ENCODE data around the gene CLEC7A.

CLEC7A gene

GRCh38 chr12:10101648-10102220, 28.3 kb downstream of the CLEC7A start:
- in situ Hi-C loops (cut with MboI; ENCODE audit: low pct_unique_long_range_greater_than_20kb, low sequenced_read_pairs) = no loop called here
- DNase-seq = no peak

- in situ Hi-C loops (cut with MboI; ENCODE audit: low pct_unique_long_range_greater_than_20kb, low sequenced_read_pairs) = no loop called here
- no peak for DNase-seq
Observed at GRCh38 chr12:10101042-10101579, 28.9 kb downstream of the CLEC7A start.

GRCh38 chr12:10098791-10099190, 31.2 kb downstream of the CLEC7A start, which contains the start of gene CLEC1A:
CLEC1A (minus strand) TSS chr12:10098985; CDS start chr12:10098922, 63 bp downstream.
- in situ Hi-C loops (cut with MboI; ENCODE audit: low pct_unique_long_range_greater_than_20kb, low sequenced_read_pairs) = no loop called here
- no peak for DNase-seq

- no peak for DNase-seq
- in situ Hi-C loops (cut with MboI; ENCODE audit: low pct_unique_long_range_greater_than_20kb, low sequenced_read_pairs) = no loop called here
Observed at GRCh38 chr12:10097521-10097920, 32.5 kb downstream of the CLEC7A start.

GRCh38 chr12:10095971-10096370, 34.0 kb downstream of the CLEC7A start:
- DNase-seq = no peak
- in situ Hi-C loops (cut with MboI; ENCODE audit: low pct_unique_long_range_greater_than_20kb, low sequenced_read_pairs) = no loop called here

GRCh38 chr12:10094646-10095395, 35.2 kb downstream of the CLEC7A start:
- in situ Hi-C loops (cut with MboI; ENCODE audit: low pct_unique_long_range_greater_than_20kb, low sequenced_read_pairs) = no loop called here
- DNase-seq = no peak

GRCh38 chr12:10088955-10089900, 40.8 kb downstream of the CLEC7A start:
- in situ Hi-C loops (cut with MboI; ENCODE audit: low pct_unique_long_range_greater_than_20kb, low sequenced_read_pairs) = no loop called here
- DNase-seq = no peak

- in situ Hi-C loops (cut with MboI; ENCODE audit: low pct_unique_long_range_greater_than_20kb, low sequenced_read_pairs) = no loop called here
- DNase-seq = no peak
Observed at GRCh38 chr12:10088031-10088430, 42.0 kb downstream of the CLEC7A start.

GRCh38 chr12:10086387-10086786, 43.6 kb downstream of the CLEC7A start:
- in situ Hi-C loops (cut with MboI; ENCODE audit: low pct_unique_long_range_greater_than_20kb, low sequenced_read_pairs) = no loop called here
- DNase-seq = no peak

GRCh38 chr12:10084733-10085132, 45.3 kb downstream of the CLEC7A start:
- in situ Hi-C loops (cut with MboI; ENCODE audit: low pct_unique_long_range_greater_than_20kb, low sequenced_read_pairs) = no loop called here
- DNase-seq = no peak

GRCh38 chr12:10082117-10082874, 47.7 kb downstream of the CLEC7A start:
- in situ Hi-C loops (cut with MboI; ENCODE audit: low pct_unique_long_range_greater_than_20kb, low sequenced_read_pairs) = no loop called here

GRCh38 chr12:10075451-10075850, 54.5 kb downstream of the CLEC7A start:
- no peak for DNase-seq
- in situ Hi-C loops (cut with MboI; ENCODE audit: low pct_unique_long_range_greater_than_20kb, low sequenced_read_pairs) = no loop called here

More at GRCh38 chr12:10082117-10082874, 47.7 kb downstream of the CLEC7A start:
- peak; percentile 56 for DNase-seq

- no peak for DNase-seq
- in situ Hi-C loops (cut with MboI; ENCODE audit: low pct_unique_long_range_greater_than_20kb, low sequenced_read_pairs) = no loop called here
Observed at GRCh38 chr12:10073261-10073660, 56.7 kb downstream of the CLEC7A start.

- in situ Hi-C loops (cut with MboI; ENCODE audit: low pct_unique_long_range_greater_than_20kb, low sequenced_read_pairs) = no loop called here
- no peak for DNase-seq
Observed at GRCh38 chr12:10072131-10072530, 57.9 kb downstream of the CLEC7A start.

- in situ Hi-C loops (cut with MboI; ENCODE audit: low pct_unique_long_range_greater_than_20kb, low sequenced_read_pairs) = no loop called here
- no peak for DNase-seq
Observed at GRCh38 chr12:10070380-10070779, 59.6 kb downstream of the CLEC7A start.

GRCh38 chr12:10069976-10070375, 60.0 kb downstream of the CLEC7A start:
- in situ Hi-C loops (cut with MboI; ENCODE audit: low pct_unique_long_range_greater_than_20kb, low sequenced_read_pairs) = no loop called here
- DNase-seq = no peak

GRCh38 chr12:10069099-10069498, 60.9 kb downstream of the CLEC7A start:
- in situ Hi-C loops (cut with MboI; ENCODE audit: low pct_unique_long_range_greater_than_20kb, low sequenced_read_pairs) = no loop called here
- DNase-seq = peak; percentile 81

GRCh38 chr12:10068644-10069043, 61.4 kb downstream of the CLEC7A start:
- in situ Hi-C loops (cut with MboI; ENCODE audit: low pct_unique_long_range_greater_than_20kb, low sequenced_read_pairs) = no loop called here
- DNase-seq = peak; percentile 61

GRCh38 chr12:10067942-10068341, 62.1 kb downstream of the CLEC7A start:
- peak; percentile 23 for DNase-seq
- in situ Hi-C loops (cut with MboI; ENCODE audit: low pct_unique_long_range_greater_than_20kb, low sequenced_read_pairs) = no loop called here
